IMR-90 (cell line): ENCODE results near the gene TXNDC8.

ENCODE experiments used
- BHLHE40 ChIP-seq: fragments of 150-350 bp; IDR thresholded peaks from 2 replicates; pipeline ENCODE4 v1.6.1; 2016; ENCODE audit warnings: mild to moderate bottlenecking, low read depth, low read length
- CEBPB ChIP-seq: IDR thresholded peaks from 2 replicates; pipeline ENCODE4 v1.6.1; 2012; ENCODE audit warnings: low read depth, low read length, improper control_type of control experiment
- MXI1 ChIP-seq: IDR thresholded peaks from 2 replicates; pipeline ENCODE4 v1.6.1; 2012; ENCODE audit warnings: low read depth, mild to moderate bottlenecking, low read length, moderate library complexity, borderline replicate concordance
- NFE2L2 ChIP-seq: fragments of 150-350 bp; IDR thresholded peaks from 2 replicates; pipeline ENCODE4 v1.6.1; 2016; ENCODE audit warnings: low read depth, mild to moderate bottlenecking, low read length
- POLR2A ChIP-seq: IDR thresholded peaks from 2 replicates; pipeline ENCODE4 v1.6.1; 2012; ENCODE audit warnings: mild to moderate bottlenecking, low read depth, low read length
- RAD21 ChIP-seq: IDR thresholded peaks from 2 replicates; pipeline ENCODE4 v1.6.1; 2012; ENCODE audit warnings: low read length, improper control_type of control experiment
- RCOR1 ChIP-seq: IDR thresholded peaks from 2 replicates; pipeline ENCODE4 v1.6.1; 2012; ENCODE audit warnings: mild to moderate bottlenecking, low read length, improper control_type of control experiment; ENCODE audit not compliant: insufficient replicate concordance
- RFX5 ChIP-seq: IDR thresholded peaks from 2 replicates; pipeline ENCODE4 v1.8.0; 2012; ENCODE audit warnings: low read depth, mild to moderate bottlenecking, low read length, moderate library complexity
- SMC3 ChIP-seq: fragments of 150-350 bp; IDR thresholded peaks from 2 replicates; pipeline ENCODE4 v1.6.1; 2016; ENCODE audit warnings: low read depth, mild to moderate bottlenecking, antibody characterized with exemption, low read length, moderate library complexity
- TF ChIP-seq, protein P1 (sequence below): conservative IDR thresholded peaks from 2 replicates; pipeline ENCODE4 v1.5.1; 2012; ENCODE audit warnings: mild to moderate bottlenecking, low read depth, low read length, improper control_type of control experiment
- TF ChIP-seq, protein P2 (sequence below): fragments of 150-350 bp; IDR thresholded peaks from 2 replicates; pipeline ENCODE4 v1.6.1; 2017; ENCODE audit warnings: mild to moderate bottlenecking, antibody characterized with exemption, low read length, low read depth

DNA sequence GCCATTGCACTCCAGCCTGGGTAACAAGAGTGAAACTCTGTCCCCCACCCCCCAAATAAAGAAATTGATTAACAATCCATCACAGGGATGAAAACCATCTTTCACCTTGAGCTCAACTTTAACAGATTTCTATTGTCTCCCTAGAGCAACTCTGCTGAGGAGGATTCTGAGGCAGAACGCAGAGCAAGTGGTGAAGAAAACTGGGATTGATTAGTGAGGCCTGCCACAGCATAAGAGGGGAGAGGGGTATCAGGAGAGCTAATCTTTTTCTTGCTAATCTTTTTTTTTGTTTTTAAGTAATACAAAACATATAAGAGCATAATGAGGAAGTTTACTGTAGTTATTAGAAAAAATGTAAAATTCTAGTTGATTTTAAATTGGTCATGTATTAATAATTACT lies 8.9 kb downstream of the TXNDC8 start:
- TF ChIP-seq, protein P1, sequence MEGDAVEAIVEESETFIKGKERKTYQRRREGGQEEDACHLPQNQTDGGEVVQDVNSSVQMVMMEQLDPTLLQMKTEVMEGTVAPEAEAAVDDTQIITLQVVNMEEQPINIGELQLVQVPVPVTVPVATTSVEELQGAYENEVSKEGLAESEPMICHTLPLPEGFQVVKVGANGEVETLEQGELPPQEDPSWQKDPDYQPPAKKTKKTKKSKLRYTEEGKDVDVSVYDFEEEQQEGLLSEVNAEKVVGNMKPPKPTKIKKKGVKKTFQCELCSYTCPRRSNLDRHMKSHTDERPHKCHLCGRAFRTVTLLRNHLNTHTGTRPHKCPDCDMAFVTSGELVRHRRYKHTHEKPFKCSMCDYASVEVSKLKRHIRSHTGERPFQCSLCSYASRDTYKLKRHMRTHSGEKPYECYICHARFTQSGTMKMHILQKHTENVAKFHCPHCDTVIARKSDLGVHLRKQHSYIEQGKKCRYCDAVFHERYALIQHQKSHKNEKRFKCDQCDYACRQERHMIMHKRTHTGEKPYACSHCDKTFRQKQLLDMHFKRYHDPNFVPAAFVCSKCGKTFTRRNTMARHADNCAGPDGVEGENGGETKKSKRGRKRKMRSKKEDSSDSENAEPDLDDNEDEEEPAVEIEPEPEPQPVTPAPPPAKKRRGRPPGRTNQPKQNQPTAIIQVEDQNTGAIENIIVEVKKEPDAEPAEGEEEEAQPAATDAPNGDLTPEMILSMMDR, result no peak
- TF ChIP-seq RFX5, result no peak
- TF ChIP-seq POLR2A, result no peak
- TF ChIP-seq NFE2L2, result no peak
- TF ChIP-seq RAD21, result no peak
- TF ChIP-seq BHLHE40, result no peak
- no peak for TF ChIP-seq CEBPB
- no peak for TF ChIP-seq MXI1
- no peak for TF ChIP-seq RCOR1
- TF ChIP-seq, protein P2, sequence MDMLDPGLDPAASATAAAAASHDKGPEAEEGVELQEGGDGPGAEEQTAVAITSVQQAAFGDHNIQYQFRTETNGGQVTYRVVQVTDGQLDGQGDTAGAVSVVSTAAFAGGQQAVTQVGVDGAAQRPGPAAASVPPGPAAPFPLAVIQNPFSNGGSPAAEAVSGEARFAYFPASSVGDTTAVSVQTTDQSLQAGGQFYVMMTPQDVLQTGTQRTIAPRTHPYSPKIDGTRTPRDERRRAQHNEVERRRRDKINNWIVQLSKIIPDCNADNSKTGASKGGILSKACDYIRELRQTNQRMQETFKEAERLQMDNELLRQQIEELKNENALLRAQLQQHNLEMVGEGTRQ, result no peak
- TF ChIP-seq SMC3, result no peak
